Measurements from ENCODE around the gene PDE1A.
A peak's percentile ranks its signal among the peaks of the same experiment; 100 is the strongest.
"Not testable (repeated sequence)": the region's sequence is repeated elsewhere in the genome, so short reads cannot be mapped to it uniquely, and the experiment has no call there.

Gene PDE1A

DNA sequence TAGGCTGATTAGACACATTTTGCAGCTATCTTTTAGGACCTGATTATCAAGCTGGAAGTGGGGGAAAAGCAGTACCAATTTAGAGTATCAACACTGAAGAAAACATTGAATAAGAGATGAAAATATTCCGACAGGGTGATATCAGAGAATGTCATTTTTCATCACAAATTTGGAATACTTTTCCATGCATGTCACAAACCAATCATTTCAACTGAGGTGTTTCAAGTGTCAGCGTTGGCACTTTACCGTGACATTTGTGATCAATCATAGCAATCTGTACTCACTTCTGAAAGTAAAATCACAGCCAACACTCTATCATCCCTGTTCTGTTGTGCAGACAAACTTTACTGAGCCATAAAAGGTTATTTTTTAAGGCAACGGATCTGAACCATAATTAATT lies 75.4 kb downstream of the PDE1A start:
- no peak for DNase-seq

DNA sequence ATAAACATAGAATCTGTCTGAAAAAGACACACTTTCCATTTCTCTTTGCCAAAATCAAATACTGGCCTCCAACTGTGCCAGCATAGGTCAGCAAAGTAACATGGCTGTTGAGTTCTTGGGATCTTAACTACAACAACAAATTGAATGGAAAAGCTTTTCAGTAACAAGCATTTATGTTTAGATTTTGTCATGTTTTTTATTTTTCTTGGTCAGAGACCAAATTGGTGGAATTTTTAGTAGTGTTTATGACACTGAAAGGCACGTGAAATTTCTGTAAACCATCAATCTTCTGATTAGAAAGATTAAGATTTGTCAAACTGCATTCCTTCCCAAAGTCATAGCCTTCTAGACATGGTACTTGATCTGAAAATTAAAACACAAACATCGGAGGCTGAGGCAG lies 77.6 kb downstream of the PDE1A start:
- DNase-seq = no peak

DNA sequence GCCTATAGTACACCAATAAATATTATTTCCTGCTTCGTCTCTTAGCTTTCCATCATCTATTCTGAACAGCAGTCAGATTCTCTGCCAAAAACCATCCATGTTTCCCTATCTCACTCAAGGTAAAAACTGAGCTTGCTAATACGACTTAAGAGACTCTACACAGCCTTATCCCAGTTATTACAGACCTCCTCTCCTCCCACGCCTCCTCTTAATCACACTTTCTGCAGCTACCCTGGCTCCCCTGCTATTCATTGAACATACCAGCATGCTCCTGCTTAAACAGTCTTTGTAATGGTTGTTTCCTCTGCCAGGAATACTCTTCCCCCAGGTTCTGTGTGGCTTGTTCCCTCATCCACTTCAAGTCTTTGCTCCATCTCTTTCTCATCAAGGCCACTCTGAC lies 81.5 kb downstream of the PDE1A start:
- DNase-seq = no peak

DNA sequence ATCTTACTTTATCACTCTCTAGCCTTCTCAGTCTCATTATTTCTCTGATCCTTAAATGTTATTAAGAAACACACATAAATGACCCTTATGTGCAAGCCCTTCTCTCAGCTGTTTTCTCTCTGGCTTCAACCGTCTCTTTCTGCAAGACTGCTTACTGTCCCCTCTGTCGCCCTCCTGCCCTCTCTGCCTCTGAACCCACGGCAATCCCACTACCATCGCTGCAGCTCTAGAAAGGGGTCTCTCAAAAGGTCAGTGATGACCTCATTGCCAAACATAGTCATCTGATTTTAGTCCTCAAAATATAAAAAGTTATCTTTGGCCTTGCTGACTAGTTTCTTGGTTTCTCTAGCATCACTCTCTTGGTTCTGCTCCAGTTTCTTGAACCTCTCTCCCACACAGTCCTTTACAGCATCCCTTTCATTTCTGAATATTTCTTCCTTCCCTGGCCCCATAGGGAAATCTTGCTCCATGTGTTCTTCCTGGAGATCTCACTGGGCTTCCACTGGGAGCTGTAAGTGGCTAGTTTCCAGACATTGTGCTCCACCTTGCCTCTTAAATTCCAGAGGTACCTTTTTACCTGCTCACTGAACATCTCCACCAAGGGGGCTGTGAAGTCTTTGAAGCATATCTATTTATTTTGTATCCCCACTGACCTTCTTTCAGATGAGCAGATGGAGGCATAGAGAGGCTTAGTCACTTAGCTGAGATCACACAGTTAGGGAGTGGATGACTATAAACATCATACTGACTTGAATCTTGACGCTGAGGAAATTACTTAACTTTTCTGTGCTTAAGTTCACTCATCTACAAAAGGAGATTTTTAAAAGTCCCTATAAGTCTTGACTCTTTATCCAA lies 96.2 kb downstream of the PDE1A start:
- no peak for DNase-seq

DNA sequence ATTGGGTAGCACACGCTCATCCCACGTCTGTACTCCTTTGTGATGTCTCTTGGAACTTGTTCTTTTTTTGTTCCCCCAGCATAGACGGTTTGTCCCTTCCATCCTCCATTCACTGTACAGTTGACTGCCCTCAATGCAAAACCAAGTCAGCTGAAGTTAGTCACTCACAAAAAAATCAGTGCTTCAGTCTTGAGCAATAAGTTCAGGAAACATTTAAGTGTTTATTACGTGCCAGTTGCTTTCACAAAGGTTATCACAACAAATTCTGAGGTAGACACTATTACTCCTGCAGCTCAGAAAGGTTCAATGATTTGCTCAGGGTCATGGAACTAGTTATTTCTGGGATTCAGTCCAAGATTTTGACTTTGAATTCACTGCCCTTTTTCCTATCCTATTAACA lies 102.2 kb downstream of the PDE1A start:
- no peak for DNase-seq

DNA sequence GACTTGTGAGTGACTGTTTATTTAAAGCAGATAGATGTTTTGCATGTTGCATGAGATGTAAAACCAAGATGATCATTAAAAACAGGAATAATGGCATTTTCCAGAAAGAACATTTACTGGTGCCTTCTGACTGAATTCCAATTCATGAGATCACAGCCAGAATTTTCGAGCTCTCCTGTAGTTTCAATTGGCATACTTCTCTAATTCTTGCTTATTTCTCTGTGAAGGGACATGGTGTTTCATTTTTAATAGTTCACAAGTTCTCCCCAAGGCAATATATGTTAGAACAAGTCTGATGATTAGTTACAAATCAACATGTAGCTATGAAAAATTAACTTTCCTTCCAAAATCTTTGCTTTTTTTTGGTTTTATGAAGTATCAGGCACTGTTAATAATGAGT lies 105.7 kb downstream of the PDE1A start:
- DNase-seq = no peak

DNA sequence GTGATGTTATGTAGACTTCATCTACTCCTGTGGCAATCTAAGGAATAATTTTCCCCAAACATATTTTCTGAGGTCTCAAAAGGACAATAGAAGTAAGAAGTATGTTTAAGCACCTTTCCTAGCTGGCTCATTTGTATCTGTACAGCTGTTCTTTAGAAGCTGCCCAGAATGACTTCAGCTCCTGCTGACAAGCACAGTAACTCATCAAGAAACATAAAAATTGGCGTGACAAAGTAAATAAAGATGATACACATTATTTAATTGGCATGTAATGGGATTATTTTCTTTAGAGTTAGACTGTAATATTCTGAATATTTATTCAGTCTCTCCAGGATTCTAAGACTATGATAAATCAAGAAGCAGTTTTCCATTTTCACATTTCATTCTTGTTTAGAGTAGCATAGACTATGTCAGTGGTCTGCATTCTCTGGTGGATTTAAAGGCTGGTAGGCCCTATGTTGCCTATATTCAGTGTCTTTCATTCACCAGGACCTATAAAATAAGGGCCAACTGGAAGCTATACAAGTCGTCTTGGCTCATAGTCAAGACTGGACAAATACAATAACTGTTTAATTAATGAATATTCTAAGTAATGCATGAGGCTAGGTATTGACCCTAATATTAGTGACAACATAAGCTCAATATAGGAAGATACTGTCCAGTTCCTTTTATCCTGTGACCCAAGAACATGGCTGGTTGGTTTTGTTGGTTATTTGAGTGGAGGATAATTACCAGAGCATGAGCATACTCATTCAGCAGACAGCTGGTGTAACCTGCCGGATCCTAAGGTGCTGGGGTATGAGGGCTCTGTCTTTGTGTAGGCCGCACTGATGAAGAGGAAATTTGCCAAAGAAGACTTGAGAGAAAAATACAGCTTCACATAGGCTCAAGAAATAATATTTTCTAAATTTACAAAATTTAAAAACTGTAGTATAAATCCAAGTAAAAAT lies 107.0 kb downstream of the PDE1A start:
- no peak for DNase-seq

DNA sequence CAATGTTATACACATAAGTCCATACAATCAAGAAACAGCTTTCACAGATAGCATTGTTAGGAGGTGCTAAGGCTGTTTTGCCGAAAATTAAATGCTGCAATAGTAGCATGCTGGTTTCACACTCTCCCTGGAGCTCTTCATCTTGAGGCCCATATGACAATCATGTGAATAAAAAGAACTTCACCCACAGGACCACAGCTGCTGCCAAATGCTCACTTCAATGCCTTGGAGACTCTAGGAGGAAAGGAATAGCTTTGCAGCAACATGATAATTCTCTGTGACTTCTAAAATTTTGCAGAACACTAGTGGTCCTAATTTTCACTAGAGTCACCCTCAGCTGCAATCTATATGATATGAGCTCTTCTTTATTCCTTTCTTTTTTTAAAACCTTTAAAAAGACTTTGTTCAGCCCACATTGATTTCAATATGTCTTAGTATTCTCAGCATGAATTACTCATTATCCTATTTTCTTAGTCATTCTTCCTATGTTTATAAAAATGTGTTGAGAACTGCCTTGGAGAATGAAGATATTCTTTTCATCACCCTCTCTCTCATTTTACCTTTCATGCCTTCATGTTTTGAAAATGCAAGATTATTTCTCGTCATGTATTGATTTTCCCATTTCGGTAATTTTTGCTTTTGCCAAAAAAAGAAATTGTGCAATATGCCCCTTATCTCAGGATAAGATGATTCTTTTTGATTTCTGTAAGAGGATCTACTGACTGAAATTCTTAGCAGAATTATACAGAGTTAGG lies 108.2 kb downstream of the PDE1A start:
- no peak for DNase-seq

DNA sequence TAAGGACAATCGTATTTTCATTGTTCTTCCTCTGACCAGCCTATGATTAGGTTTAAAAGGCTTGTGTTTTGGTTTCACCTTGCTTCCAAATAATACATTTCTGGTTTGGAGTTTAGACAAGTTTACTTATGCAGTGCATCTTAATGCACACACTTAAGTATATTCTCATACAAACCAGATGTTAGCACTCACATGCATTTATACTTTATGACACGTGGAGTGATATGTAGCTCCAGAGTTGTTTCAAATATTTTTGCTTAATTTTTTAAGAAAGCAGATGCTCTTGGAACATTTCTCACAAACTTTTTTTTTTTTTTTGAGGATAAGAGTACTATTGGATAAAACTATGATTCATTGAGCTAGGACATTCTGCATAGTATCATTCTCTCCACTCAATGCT lies 109.9 kb downstream of the PDE1A start:
- no peak for DNase-seq

DNA sequence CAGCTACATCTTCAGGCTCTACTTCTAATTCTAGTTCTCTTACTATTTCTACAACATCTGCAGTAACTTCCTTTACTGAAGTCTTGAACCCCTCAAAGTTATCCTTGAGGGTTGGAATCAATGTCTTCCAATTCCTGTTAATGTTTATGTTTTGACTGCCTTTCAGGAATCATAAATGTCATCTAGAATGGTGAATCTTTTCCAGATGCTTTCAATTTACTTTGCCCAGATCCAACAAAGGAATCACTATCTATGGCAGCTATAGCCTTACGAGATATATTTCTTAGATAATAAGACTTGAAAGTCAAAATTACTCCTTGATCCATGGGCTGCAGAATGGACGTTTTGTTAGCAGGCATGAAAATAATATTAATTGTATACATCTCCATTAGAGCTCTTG lies 123.9 kb downstream of the PDE1A start:
- DNase-seq = no peak

DNA sequence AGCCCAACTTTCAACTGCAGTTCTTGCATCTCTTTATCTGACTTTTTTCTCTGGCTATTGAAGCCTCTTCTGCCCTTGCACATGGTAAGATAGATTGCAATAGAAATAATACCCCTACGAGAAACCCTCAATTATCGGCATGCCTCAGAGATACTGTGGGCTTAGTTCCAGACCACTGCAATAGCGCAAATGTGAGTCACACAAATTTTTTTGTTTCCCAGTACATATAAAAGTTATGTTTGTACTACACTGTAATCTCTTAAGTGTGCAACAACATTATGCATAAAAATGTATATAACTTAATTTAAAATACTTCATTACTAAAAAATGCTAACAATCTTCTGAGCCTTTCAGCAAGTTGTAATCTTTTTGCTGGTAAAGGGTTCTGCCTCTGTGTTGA lies 124.7 kb downstream of the PDE1A start:
- DNase-seq = peak; percentile 28

DNA sequence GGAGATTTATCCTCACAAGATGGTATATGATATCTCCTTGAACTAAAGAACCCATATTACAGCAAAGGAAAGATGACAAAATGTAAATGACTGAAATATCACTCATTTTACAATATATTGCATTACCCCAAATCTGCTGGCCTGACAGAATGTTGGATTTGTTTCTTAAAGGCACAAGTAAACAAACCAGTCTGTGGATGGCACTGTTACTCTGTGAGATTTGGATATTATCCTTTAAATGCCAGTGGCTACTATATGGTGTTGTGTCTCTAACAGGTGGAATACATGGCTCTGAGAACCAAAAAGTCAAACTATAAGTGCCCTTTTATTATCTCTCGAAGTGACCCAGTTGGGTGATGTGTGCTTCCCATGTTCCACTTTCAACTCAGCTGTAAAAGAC lies 125.7 kb downstream of the PDE1A start:
- DNase-seq = no peak

DNA sequence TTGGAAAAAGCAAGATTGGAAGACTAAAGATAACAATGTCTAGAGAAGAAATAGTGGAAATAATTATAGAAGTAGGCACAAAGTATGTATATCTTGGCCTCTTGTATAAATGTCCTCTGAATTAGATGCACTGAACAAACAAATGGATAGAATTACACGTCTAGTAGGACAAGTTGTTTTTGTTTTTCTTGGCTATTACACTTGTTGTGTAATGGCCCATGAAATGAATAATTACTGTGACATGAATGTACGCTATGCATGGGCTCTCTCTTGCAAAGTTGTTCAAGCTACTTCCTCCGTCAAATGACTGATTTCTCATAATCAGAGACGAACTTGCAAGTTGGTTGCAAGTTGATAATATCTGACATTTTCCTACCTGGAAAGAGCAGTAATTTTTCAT lies 126.2 kb downstream of the PDE1A start:
- DNase-seq = no peak

DNA sequence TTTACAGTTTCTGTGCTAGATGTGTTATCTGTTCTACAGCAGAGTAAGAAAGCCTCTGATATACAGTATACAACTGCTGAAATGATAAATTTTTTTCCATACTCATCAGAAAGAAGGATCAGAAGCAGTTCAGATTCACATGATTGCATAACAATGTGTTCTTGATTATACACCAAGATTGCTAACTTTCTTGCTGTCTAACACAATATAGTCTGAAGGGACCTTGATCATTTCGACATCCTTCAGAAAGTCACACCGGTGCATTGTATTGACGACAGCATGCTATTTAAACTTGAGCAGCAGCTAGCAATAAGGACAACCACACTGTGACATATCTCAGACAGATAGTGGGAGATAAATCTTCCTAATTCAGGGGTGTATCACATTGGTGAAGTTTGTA lies 127.2 kb downstream of the PDE1A start:
- DNase-seq = no peak

DNA sequence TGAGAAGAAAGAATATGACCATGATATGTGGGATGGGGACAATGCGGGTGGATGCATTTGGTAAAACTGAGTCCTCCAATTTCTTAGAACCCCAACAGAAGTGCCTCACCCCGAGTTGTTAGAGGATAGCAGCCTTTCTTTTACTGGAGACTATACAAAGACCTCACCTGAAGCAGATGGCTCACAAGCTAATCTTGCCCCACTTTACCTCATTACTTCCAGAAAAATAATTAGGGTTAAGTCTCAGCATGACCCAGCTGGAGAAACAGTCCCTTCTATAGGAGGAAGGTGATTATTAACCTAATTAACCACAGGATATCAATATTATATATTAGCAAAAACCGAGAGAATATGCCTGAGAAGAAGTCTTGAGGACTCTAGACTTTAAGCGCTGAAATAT lies 128.4 kb downstream of the PDE1A start:
- DNase-seq = no peak

DNA sequence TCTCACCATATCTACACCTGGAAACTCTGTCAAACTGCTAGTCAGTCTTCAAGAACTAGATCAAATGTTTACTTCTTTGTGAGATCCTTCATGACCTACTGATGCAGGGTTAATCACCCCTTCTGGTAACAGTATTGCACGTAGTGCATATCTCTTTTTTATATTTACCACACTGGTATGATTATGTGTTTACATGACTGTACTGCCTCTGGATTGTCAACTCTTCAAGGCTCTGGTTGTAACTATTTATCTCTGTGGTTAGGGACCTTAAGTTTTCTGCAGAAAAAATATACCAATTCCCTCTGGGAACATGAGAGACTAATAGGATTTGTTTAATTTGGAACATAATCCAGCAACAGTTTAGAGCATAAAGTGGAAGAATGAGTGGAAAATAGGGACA lies 135.5 kb downstream of the PDE1A start:
- DNase-seq = no peak

DNA sequence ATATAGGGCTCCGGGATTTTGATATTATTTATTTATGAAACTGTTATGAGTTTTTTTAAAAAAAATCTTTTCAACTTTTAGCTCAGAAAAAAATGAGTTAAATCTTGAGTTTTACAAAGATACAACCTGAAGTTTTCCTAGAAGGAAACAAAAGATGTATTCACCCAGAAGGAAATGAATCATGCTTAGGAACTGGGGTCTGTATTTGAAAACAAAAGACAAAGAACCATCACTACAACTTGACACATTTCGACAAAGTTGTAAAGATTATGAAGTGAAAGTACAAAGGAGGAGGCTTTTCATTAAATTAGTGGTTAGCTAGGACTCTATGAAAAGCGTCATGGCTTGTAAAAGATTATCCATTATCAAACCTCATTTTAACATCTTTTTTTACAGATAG lies 143.3 kb downstream of the PDE1A start:
- DNase-seq = no peak

DNA sequence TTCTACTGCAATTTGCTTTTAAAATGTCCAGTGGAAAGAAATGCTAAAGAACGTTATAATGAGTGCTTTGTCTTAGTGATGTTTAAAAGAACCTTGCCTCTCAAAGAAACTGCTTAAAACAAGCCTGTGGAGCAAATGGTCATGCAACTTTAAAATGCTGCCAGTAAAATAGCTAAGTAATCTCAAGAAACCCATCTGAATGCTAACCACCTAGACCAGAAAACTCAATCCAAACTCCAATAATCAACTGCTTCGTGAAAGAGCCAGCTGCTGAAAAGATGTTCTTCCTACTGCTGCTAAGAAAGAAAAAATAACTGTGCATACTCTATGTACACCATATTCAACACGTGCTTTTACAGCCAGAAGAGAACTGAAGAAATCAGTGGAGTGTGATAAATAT lies 145.6 kb downstream of the PDE1A start:
- DNase-seq = no peak

DNA sequence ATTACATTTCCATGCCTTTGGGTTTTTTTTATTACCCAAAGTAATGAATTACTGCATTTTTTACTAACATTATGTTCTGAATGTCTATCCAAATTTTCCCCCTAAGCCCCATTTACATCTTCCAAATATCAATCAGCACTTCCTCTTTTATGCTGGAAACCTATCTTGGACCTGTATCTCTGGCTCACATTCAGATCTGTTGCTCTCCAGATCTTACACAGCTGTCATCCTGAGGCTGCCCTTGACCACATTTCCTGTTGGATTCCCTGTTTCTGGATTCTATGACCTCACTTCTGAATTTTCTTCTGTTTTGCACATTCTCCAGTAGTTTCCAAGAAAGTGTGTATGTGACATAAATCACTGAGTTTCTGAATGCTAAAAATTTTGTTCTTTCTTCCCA lies 146.7 kb downstream of the PDE1A start:
- DNase-seq = peak; percentile 40

DNA sequence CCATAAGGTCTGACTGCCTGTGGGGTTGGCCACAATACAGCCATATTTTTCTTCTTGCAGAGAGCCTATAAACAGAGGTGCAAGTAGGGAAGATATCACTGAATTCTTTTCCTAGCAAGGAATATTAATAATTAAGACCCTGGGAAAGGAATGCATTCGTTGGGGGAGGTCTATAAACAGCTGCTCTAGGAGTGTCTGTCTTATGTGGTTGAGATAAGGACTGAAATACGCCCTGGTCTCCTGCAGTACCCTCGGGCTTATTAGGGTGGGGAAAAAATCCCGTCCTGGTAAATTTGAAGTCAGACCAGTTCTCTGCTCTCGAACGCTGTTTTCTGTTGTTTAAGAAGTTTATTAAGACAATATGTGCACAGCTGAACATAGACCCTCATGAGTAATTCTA lies 150.2 kb downstream of the PDE1A start:
- not testable (repeated sequence) for DNase-seq

DNA sequence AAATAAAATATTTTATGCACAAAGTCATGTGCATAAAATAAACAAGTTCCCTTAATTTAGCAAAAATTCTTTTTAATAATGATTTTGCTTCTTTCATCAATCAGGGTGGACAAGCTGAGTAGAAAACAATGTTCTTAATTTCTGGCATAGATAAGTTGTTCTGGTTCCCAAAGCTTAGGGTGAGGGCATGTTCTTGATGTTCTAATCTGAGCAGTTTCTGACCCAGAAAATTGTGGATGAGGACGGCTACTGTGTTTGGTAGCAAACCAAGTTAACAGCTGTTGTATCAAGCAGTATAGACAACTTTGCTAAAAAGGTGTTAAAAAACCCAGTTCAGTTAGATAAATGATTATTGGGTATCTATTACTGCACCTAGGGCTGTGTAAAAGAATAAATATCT lies 158.9 kb downstream of the PDE1A start:
- no peak for DNase-seq

DNA sequence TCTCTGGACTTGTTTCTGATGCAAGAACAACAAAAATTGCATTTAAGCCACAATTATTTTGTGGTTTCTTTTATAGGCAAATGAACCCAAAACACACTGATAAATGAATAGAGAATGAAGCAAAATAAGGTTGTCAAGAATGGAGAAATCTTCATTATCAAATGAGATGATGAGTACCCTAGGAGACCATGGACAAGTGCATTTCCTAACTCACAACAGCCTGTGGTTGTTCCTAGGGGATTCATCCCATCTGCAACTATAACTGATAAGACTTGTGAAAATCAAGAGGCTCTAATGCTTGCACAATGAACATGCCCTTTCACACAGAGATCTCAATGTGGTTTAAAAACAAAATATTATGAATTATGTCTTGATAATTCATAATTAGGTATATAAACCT lies 159.9 kb downstream of the PDE1A start:
- DNase-seq = no peak

DNA sequence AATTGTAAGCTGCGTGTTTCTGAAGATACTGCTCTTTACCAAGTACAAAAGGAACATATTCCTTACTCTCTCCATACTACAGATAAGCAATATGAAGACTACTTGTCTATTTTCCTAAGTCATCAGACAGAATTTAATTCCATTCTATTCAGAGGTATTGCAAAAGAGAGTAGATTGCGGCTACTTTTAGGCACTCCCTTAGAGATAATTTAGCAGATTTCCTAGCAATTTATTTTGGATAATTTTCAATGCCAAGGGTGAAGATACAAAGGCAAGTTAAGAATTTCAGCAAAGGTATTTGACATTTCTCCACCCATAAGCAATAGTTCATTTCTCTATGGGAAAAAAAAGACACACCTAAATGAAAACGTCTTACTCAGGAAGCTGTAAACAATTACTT lies 161.1 kb downstream of the PDE1A start:
- no peak for DNase-seq

Data from left hindlimb (tissue), 1 donor.